Testis (tissue), 2 donors: Measurements from ENCODE around the gene TXNRD2.

ENCODE experiments used
- POLR2A ChIP-seq: fragments of 450-650 bp; IDR thresholded peaks from one replicate; pipeline ENCODE4 v1.6.1; 2017; ENCODE audit warnings: antibody characterized with exemption, mild to moderate bottlenecking, moderate library complexity
- TF ChIP-seq, protein P1 (sequence below), 3 experiments: fragments of 450-650 bp in 2 of 3; fragments of 200-600 bp in 1 of 3; sonication (generic) in 1 of 3; IDR thresholded peaks; one replicate each; pipeline ENCODE4 v1.5.1; 2016 to 2019; ENCODE audit warnings: antibody characterized with exemption in 3 of 3, mild to moderate bottlenecking in 2 of 3, moderate library complexity in 1 of 3

DNA sequence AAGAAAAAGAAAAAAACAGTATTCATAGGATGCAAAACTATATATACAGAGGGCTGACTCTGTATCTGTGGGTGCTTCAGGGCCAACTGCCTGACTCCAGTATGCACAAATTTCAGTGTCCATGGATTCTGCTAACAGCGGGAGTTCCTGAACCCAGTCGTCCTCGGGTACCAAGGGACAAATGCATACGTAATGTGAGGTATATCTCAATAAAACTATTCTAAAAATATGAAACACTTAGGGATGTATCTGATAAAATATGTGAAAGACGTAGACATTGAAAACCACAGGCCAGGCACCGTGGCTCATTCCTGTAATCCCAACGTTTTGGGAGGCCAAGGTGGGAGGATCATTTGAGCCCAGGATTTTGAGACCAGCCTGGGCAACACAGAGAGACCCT, 13.9 kb downstream of the TXNRD2 start:
- TF ChIP-seq POLR2A = no peak
- TF ChIP-seq, protein P1, sequence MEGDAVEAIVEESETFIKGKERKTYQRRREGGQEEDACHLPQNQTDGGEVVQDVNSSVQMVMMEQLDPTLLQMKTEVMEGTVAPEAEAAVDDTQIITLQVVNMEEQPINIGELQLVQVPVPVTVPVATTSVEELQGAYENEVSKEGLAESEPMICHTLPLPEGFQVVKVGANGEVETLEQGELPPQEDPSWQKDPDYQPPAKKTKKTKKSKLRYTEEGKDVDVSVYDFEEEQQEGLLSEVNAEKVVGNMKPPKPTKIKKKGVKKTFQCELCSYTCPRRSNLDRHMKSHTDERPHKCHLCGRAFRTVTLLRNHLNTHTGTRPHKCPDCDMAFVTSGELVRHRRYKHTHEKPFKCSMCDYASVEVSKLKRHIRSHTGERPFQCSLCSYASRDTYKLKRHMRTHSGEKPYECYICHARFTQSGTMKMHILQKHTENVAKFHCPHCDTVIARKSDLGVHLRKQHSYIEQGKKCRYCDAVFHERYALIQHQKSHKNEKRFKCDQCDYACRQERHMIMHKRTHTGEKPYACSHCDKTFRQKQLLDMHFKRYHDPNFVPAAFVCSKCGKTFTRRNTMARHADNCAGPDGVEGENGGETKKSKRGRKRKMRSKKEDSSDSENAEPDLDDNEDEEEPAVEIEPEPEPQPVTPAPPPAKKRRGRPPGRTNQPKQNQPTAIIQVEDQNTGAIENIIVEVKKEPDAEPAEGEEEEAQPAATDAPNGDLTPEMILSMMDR (IDR thresholded peaks at IDR 0.05) = no peak
